ENCODE results near the gene MEIKIN. TPM values are rescaled to one million over a fixed set of nuclear protein-coding genes. Genes with fewer than 3 reads are reported as not detected.

MEIKIN gene
- total RNA-seq, 2 donors from 2014 or later: 39.2 TPM; not detected in 1

DNA sequence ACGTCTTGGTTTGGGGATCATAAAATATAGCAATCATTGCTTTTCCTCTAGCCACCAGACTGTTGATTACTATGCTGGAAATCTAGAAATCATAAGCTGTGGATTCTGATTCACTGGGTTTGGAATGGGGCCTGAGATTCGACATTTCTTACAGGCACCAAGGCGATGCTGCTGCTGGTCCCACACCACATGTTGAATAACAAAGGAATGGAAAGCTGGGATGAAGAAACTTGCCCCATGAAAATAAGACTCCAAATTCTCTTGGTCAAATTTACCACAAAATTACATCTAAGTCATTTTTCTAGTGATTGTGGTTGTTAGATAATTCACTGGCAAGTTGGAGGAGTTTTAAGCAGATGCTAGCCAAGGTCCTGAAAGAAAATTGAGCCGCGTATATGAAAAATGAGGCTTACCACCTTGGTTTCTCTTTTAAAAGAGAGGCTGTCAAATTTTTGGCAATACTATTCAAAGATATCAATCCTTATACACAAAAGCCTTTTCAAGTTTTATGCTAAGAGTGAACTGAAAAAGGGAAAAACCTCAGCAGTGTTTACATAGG lies 23.0 kb upstream of the MEIKIN start:
- 81 to 90% methylated on average over 5 of the region's 5 CpGs for WGBS, 2 donors
- Histone ChIP-seq H3K9me3 (no peaks in the 10 kb centered on the region), H3K27me3 (no peaks in the 10 kb centered on the region), H3K36me3 (replicated peaks in 1 of 2; ENCODE audit: insufficient read depth in 1 of 2, low read depth in 2 of 2) (no peaks in the 10 kb centered on the region), H3K4me1 (no peaks in the 10 kb centered on the region), H3K27ac (no peak overlapping the region), H3K4me3 (no peak overlapping the region)
- no peak for TF ChIP-seq POLR2A (IDR thresholded peaks at IDR 0.05)
- TF ChIP-seq, protein P1, sequence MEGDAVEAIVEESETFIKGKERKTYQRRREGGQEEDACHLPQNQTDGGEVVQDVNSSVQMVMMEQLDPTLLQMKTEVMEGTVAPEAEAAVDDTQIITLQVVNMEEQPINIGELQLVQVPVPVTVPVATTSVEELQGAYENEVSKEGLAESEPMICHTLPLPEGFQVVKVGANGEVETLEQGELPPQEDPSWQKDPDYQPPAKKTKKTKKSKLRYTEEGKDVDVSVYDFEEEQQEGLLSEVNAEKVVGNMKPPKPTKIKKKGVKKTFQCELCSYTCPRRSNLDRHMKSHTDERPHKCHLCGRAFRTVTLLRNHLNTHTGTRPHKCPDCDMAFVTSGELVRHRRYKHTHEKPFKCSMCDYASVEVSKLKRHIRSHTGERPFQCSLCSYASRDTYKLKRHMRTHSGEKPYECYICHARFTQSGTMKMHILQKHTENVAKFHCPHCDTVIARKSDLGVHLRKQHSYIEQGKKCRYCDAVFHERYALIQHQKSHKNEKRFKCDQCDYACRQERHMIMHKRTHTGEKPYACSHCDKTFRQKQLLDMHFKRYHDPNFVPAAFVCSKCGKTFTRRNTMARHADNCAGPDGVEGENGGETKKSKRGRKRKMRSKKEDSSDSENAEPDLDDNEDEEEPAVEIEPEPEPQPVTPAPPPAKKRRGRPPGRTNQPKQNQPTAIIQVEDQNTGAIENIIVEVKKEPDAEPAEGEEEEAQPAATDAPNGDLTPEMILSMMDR (IDR thresholded peaks at IDR 0.05): no peak
- intact Hi-C loops (cut with DNase I): no loop called here
- ATAC-seq: no peak
- no peak for DNase-seq

DNA sequence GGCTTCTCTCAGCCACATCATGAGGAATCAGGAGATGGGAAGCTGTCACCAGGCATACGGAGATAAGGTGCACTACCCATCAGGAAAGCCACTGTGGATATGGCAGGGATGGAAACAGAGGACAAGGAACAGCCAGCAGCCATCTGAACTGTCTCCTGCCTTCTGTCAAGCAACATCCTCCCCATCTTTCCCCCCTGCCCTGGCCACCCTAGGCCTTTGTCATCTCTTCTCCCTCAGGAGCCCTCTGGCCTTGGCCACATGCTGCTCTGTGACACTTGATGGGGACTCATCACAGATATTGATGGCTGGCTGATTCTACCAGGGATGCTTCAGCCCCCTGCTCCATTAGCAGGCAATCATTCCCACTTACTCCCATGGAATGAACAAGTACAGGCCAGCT lies 21.1 kb upstream of the MEIKIN start:
- intact Hi-C loops (cut with DNase I): no loop called here
- WGBS, 2 donors: 86 to 89% methylated on average over 1 of the region's 1 CpG

DNA sequence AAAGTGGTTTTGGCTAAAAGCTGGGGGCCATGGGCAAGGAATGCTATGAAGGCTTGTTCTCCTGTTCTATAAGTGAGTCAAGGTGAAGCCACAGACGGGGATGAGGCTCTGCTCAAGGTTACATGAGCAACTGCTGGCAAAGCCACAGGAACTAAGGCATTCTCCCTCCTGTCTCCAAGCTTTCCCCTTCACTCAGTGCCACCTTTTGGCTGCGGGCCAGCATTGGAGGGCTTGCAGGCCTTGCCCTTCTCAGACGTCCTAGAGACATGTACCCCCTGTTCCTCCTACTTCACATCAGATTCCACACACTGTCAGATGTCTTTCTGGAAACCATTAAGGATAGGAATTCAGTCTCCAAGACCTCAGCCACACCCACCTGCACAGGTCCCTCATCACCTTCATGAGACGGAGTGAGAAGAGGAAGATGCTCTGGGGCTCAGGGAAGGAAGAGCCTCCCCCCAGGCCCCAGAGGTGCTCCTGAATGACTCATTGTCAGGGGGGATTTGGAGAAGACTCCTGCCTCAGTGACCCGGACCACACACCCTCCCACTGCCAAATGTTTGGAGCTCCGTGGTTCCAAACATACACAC lies 20.5 kb upstream of the MEIKIN start:
- no peak overlapping the region for H3K4me3 ChIP-seq
- ATAC-seq: no peak
- no peaks in the 10 kb centered on the region for H3K4me1 ChIP-seq
- no peaks in the 10 kb centered on the region for H3K36me3 ChIP-seq (replicated peaks in 1 of 2; ENCODE audit: insufficient read depth in 1 of 2, low read depth in 2 of 2)
- WGBS, 2 donors: 72% methylated on average over 5 to 6 of the region's 6 CpGs
- TF ChIP-seq, protein P1 (IDR thresholded peaks at IDR 0.05): no peak
- TF ChIP-seq POLR2A (IDR thresholded peaks at IDR 0.05): no peak
- DNase-seq: no peak
- no peaks in the 10 kb centered on the region for H3K27me3 ChIP-seq
- intact Hi-C loops (cut with DNase I): no loop called here
- no peak overlapping the region for H3K27ac ChIP-seq
- H3K9me3 ChIP-seq: no peaks in the 10 kb centered on the region

More for the DNA sequence above, 21.1 kb upstream of the MEIKIN start:
- DNase-seq: no peak
- no peak overlapping the region for H3K27ac ChIP-seq
- TF ChIP-seq POLR2A (IDR thresholded peaks at IDR 0.05): no peak
- H3K36me3 ChIP-seq (replicated peaks in 1 of 2; ENCODE audit: insufficient read depth in 1 of 2, low read depth in 2 of 2): no peaks in the 10 kb centered on the region
- H3K9me3 ChIP-seq: no peaks in the 10 kb centered on the region
- no peak overlapping the region for H3K4me3 ChIP-seq
- H3K27me3 ChIP-seq: no peaks in the 10 kb centered on the region
- ATAC-seq: no peak
- no peaks in the 10 kb centered on the region for H3K4me1 ChIP-seq

DNA sequence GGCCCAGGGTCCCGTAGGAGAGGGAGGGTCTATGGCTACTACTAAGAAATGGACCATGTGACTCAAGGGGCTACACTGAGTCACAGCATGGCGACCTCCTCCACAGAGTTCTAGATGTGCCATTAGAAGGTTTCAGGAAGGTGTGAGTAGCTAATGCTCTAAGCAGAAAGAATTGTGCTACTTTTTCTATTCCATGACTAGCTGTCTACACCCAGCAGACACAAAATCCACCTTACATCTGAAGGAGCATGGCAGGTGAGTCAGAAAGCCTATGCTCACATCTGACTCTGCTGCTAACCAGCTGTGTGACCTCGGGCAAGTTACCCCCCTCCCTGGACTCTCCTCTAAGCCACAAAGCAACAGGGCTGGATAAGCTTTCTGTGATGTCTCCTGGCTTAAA lies 14.4 kb upstream of the MEIKIN start:
- 81 to 82% methylated on average over 2 to 3 of the region's 3 CpGs for WGBS, 2 donors
- no peaks in the 10 kb centered on the region for H3K9me3 ChIP-seq
- no peaks in the 10 kb centered on the region for H3K36me3 ChIP-seq (replicated peaks in 1 of 2; ENCODE audit: insufficient read depth in 1 of 2, low read depth in 2 of 2)
- H3K4me1 ChIP-seq: no peaks in the 10 kb centered on the region
- DNase-seq (no peak), ATAC-seq (no peak)
- TF ChIP-seq, protein P1 (IDR thresholded peaks at IDR 0.05): no peak
- no peak for TF ChIP-seq POLR2A (IDR thresholded peaks at IDR 0.05)
- intact Hi-C loops (cut with DNase I): no loop called here
- no peak overlapping the region for H3K4me3 ChIP-seq
- H3K27ac ChIP-seq: no peak overlapping the region
- H3K27me3 ChIP-seq: no peaks in the 10 kb centered on the region

DNA sequence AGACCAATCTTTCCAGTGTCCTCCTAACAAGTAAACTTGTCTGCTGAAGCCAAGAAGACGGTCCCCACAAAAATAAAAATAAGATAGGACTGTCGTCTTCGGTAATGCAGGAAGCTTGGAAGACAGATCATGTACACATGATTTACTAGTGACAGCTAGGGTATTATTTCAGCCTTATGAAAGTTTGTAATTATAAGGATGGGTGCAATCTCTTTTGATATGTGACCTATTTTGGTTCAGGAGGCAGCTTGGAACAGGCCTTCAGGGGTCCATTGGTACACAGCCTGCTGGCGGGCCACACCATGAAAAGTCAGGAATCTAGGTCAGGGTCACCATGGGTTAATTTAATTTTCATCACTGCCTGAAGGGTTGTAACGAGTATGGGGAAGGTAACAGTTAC lies 13.7 kb upstream of the MEIKIN start:
- H3K36me3 ChIP-seq (replicated peaks in 1 of 2; ENCODE audit: insufficient read depth in 1 of 2, low read depth in 2 of 2): no peaks in the 10 kb centered on the region
- ATAC-seq: no peak
- no peak overlapping the region for H3K4me3 ChIP-seq
- no peak overlapping the region for H3K27ac ChIP-seq
- TF ChIP-seq, protein P1 (IDR thresholded peaks at IDR 0.05): no peak
- TF ChIP-seq POLR2A (IDR thresholded peaks at IDR 0.05): no peak
- no peak for DNase-seq
- H3K27me3 ChIP-seq: no peaks in the 10 kb centered on the region
- WGBS, 2 donors: 89 to 91% methylated on average over 5 of the region's 5 CpGs
- H3K9me3 ChIP-seq: no peaks in the 10 kb centered on the region
- intact Hi-C loops (cut with DNase I): no loop called here
- H3K4me1 ChIP-seq: no peaks in the 10 kb centered on the region
